Smooth muscle cell (in vitro differentiated cells): ENCODE results near the gene NAGLU. TPM values are rescaled to one million over a fixed set of nuclear protein-coding genes. Genes with fewer than 3 reads are reported as not detected.
A peak's percentile ranks its signal among the peaks of the same experiment; 100 is the strongest.

Experiments
- DNase-seq: peaks from one replicate; lab custom pipeline; 2025; ENCODE audit not compliant: unreplicated experiment; lab: John Stamatoyannopoulos, UW
- H2AFZ ChIP-seq: fragments of 200-600 bp; sonication (generic); 2 replicates; pipeline ENCODE4 v1.6.0; 2016; ENCODE audit warnings: antibody characterized with exemption, low read depth, mild to moderate bottlenecking
- H3F3A ChIP-seq: fragments of 200-600 bp; sonication (generic); 2 replicates; pipeline ENCODE4 v1.6.0; 2017; ENCODE audit warnings: antibody characterized with exemption, low read depth
- H3K27ac ChIP-seq: fragments of 200-600 bp; sonication (generic); 2 replicates; pipeline ENCODE4 v1.5.1; 2016; ENCODE audit warnings: low read depth, mild to moderate bottlenecking
- H3K27me3 ChIP-seq: fragments of 200-600 bp; sonication (generic); 2 replicates; pipeline ENCODE4 v1.6.1; 2016; ENCODE audit warnings: low read depth, mild to moderate bottlenecking
- H3K36me3 ChIP-seq: fragments of 200-600 bp; sonication (generic); 2 replicates; pipeline ENCODE4 v1.5.1; 2016; ENCODE audit warnings: low read depth
- H3K4me1 ChIP-seq: fragments of 200-600 bp; sonication (generic); 2 replicates; pipeline ENCODE4 v1.5.1; 2016; ENCODE audit warnings: low read depth
- H3K4me2 ChIP-seq: fragments of 200-600 bp; sonication (generic); 2 replicates; pipeline ENCODE4 v1.6.0; 2016; ENCODE audit warnings: mild to moderate bottlenecking
- H3K4me3 ChIP-seq: fragments of 200-600 bp; sonication (generic); 2 replicates; pipeline ENCODE4 v1.5.1; 2016; ENCODE audit warnings: mild to moderate bottlenecking
- H3K79me2 ChIP-seq: fragments of 200-600 bp; sonication (generic); 2 replicates; pipeline ENCODE4 v1.6.0; 2016; ENCODE audit warnings: low read depth, mild to moderate bottlenecking
- H3K9ac ChIP-seq: fragments of 200-600 bp; sonication (generic); 2 replicates; pipeline ENCODE4 v1.6.0; 2016; ENCODE audit warnings: low read depth
- H3K9me3 ChIP-seq: fragments of 200-600 bp; sonication (generic); replicated peaks from 2 replicates; pipeline ENCODE4 v1.5.1; 2016; ENCODE audit warnings: low read depth
- H4K20me1 ChIP-seq: fragments of 200-600 bp; sonication (generic); 2 replicates; pipeline ENCODE4 v1.6.0; 2016; ENCODE audit warnings: low read depth
- WGBS: methylation state at CpG from one replicate; pipeline ENCODE4 v1.1.7; 2016; ENCODE audit warnings: low lambda C conversion rate; 5-methylcytosine and 5-hydroxymethylcytosine counted together
- polyA plus RNA-seq: library from polyadenylated mRNA; unstranded; fragments of >200 nt; fragmentation: Nextera tagmentation; extraction: Ambion mirVana; gene quantifications from 2 replicates; pipeline ENCODE4 v1.2.1, GENCODE V29; 2016
- total RNA-seq: library from RNA; depleted of rRNA; stranded (reverse); fragments of >200 nt; gene quantifications from 2 replicates; pipeline ENCODE4 v1.2.3, GENCODE V29; 2014
- TF ChIP-seq, protein P1 (sequence below): fragments of 200-600 bp; sonication (generic); IDR thresholded peaks from 2 replicates; pipeline ENCODE4 v1.5.1; 2017; ENCODE audit warnings: borderline replicate concordance, mild to moderate bottlenecking, antibody characterized with exemption; ENCODE audit not compliant: insufficient read depth, poor library complexity, severe bottlenecking

The NAGLU gene
- total and polyA plus RNA-seq, 2 experiments from 2014 or later = 23.0 to 51.6 TPM

DNA sequence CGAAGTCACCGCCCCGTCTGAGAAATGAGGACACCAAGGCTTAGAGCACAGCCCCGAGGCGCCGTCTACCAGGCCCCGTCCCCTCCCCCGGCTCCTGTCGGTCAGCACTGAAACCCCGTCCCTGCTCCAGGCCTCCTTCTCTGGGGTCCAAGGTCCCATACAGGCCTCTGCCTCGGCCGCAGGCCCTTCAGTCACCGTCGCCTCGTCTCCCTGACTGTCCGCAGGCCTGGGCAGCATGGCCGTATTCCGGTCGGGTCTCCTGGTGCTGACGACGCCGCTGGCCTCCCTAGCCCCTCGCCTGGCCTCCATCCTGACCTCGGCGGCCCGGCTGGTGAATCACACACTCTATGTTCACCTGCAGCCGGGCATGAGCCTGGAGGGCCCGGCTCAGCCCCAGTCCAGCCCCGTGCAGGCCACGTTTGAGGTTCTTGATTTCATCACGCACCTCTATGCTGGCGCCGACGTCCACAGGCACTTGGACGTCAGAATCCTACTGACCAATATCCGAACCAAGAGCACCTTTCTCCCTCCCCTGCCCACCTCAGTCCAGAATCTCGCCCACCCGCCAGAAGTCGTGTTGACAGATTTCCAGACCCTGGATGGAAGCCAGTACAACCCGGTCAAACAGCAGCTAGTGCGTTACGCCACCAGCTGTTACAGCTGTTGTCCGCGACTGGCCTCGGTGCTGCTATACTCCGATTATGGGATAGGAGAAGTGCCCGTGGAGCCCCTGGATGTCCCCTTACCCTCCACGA, 26.5 kb downstream of the NAGLU start:
- H3K79me2 ChIP-seq = peaks cover 27% of the 10 kb centered on the region
- DNase-seq = no peak

DNA sequence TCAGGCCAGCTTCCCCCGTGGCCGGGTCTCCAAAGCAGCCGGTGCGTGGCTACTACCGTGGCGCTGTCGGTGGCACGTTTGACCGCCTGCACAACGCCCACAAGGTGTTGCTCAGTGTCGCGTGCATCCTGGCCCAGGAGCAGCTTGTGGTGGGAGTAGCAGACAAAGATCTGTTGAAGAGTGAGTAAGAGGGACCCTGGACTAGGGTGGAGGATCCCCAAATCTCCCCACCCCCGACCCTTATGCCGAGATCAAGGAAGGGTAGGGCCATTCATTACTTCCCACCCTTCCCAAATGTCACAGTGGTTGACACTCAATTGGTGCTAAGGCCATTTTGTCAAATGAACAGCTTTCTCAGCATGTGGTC, 27.1 kb downstream of the NAGLU start:
- peak overlapping the region; percentile 97 for H3K4me2 ChIP-seq
- peaks cover 13% of the 10 kb centered on the region for H3F3A ChIP-seq
- no peaks in the 10 kb centered on the region for H3K9me3 ChIP-seq
- no peaks in the 10 kb centered on the region for H3K36me3 ChIP-seq
- TF ChIP-seq, protein P1, sequence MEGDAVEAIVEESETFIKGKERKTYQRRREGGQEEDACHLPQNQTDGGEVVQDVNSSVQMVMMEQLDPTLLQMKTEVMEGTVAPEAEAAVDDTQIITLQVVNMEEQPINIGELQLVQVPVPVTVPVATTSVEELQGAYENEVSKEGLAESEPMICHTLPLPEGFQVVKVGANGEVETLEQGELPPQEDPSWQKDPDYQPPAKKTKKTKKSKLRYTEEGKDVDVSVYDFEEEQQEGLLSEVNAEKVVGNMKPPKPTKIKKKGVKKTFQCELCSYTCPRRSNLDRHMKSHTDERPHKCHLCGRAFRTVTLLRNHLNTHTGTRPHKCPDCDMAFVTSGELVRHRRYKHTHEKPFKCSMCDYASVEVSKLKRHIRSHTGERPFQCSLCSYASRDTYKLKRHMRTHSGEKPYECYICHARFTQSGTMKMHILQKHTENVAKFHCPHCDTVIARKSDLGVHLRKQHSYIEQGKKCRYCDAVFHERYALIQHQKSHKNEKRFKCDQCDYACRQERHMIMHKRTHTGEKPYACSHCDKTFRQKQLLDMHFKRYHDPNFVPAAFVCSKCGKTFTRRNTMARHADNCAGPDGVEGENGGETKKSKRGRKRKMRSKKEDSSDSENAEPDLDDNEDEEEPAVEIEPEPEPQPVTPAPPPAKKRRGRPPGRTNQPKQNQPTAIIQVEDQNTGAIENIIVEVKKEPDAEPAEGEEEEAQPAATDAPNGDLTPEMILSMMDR = no peak
- peak overlapping the region; percentile 85 for H3K27ac ChIP-seq
- no peaks in the 10 kb centered on the region for H3K27me3 ChIP-seq
- peaks cover 14% of the 10 kb centered on the region for H3K4me1 ChIP-seq
- H3K79me2 ChIP-seq = peaks cover 30% of the 10 kb centered on the region
- peak overlapping the region; percentile 76 for H3K4me3 ChIP-seq
- H2AFZ ChIP-seq = no peak overlapping the region
- no peaks in the 10 kb centered on the region for H4K20me1 ChIP-seq
- no peak for DNase-seq
- 88% methylated on average over 14 of the region's 14 CpGs for WGBS
- peak overlapping the region; percentile 92 for H3K9ac ChIP-seq

More for the DNA sequence above, 26.5 kb downstream of the NAGLU start:
- Histone ChIP-seq H3K4me1 (peaks cover 14% of the 10 kb centered on the region), H3K9ac (peak overlapping the region; percentile 92), H3K9me3 (no peaks in the 10 kb centered on the region), H4K20me1 (no peaks in the 10 kb centered on the region), H3K27ac (peak overlapping the region; percentile 85), H2AFZ (peak overlapping the region; percentile 47), H3K36me3 (no peaks in the 10 kb centered on the region), H3K27me3 (no peaks in the 10 kb centered on the region), H3K4me2 (peak overlapping the region; percentile 97), H3F3A (peaks cover 13% of the 10 kb centered on the region), H3K4me3 (peak overlapping the region; percentile 76)
- TF ChIP-seq, protein P1 = no peak
- WGBS = 24% methylated on average over 47 of the region's 48 CpGs

DNA sequence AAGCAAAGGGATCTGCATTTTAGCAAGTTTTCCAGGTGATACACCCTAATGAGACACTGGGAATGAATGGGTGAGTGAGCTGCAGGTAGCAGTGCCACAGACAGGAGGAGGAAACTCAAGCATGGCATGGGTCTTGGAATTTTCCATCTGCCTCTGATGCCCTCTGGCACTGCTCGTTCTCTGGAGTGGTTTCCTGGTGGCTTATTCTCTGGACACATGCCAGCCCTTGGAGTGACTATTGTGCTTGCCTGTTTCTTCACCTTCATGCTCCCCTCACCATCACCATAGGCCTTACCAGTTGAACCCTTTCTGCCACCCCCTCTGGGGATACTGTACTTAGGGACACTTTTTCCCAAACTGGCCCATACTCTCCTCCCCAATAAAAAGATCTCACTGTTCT, 27.5 kb downstream of the NAGLU start:
- TF ChIP-seq, protein P1 = no peak
- no peaks in the 10 kb centered on the region for H4K20me1 ChIP-seq
- WGBS = 83% methylated on average over 1 of the region's 1 CpG
- peaks cover 14% of the 10 kb centered on the region for H3K4me1 ChIP-seq
- H3K4me2 ChIP-seq = peak overlapping the region; percentile 97
- H3K9ac ChIP-seq = no peak overlapping the region
- H3K36me3 ChIP-seq = no peaks in the 10 kb centered on the region
- H3K9me3 ChIP-seq = no peaks in the 10 kb centered on the region
- no peak for DNase-seq
- no peak overlapping the region for H2AFZ ChIP-seq
- peaks cover 13% of the 10 kb centered on the region for H3F3A ChIP-seq
- H3K4me3 ChIP-seq = no peak overlapping the region
- no peaks in the 10 kb centered on the region for H3K27me3 ChIP-seq
- peak overlapping the region; percentile 85 for H3K27ac ChIP-seq
- H3K79me2 ChIP-seq = peaks cover 30% of the 10 kb centered on the region

DNA sequence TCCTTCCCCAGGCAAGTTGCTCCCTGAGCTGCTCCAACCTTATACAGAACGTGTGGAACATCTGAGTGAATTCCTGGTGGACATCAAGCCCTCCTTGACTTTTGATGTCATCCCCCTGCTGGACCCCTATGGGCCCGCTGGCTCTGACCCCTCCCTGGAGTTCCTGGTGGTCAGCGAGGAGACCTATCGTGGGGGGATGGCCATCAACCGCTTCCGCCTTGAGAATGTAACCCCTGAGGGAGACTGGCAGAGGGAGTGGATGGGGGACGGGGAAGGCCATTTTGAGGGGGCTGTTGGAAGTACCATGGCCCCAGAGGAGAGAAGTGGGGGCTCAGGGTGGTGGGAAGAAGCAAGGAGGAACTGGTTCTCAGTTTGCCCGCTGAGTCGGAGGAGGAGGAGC, 27.9 kb downstream of the NAGLU start:
- Histone ChIP-seq H3K27me3 (no peaks in the 10 kb centered on the region), H2AFZ (no peak overlapping the region), H3K36me3 (no peaks in the 10 kb centered on the region), H3K9ac (no peak overlapping the region), H3K27ac (no peak overlapping the region), H3F3A (peaks cover 13% of the 10 kb centered on the region), H3K4me2 (no peak overlapping the region), H3K79me2 (peaks cover 30% of the 10 kb centered on the region), H3K9me3 (no peaks in the 10 kb centered on the region), H3K4me3 (no peak overlapping the region), H3K4me1 (peaks cover 14% of the 10 kb centered on the region), H4K20me1 (no peaks in the 10 kb centered on the region)
- TF ChIP-seq, protein P1 = no peak
- no peak for DNase-seq
- WGBS = 94% methylated on average over 9 of the region's 9 CpGs
